H1 (cell line): Measurements from ENCODE around the gene GPC6.

ENCODE experiments used
- EZH2 ChIP-seq: fragments of 200-600 bp; sonication (generic); IDR thresholded peaks from 2 replicates; pipeline ENCODE4 v1.7.1; 2012; ENCODE audit warnings: low read depth, mild to moderate bottlenecking, moderate library complexity, low read length, inconsistent platforms; ENCODE audit not compliant: severe bottlenecking
- JUN ChIP-seq: IDR thresholded peaks from 2 replicates; pipeline ENCODE4 v1.6.1; 2011; ENCODE audit warnings: low read depth, mild to moderate bottlenecking, improper control_type of control experiment, low read length
- JUND ChIP-seq: IDR thresholded peaks from 2 replicates; pipeline ENCODE4 v1.6.1; 2011; ENCODE audit warnings: mild to moderate bottlenecking, improper control_type of control experiment, low read length
- POLR2A ChIP-seq, 2 experiments: IDR thresholded peaks; 1 replicate in 1 of 2; 2 replicates in 1 of 2; pipeline ENCODE4 v1.6.1; 2011; ENCODE audit warnings: low read depth in 2 of 2, low read length in 2 of 2, mild to moderate bottlenecking in 2 of 2; ENCODE audit errors: control extremely low read depth in 1 of 2
- RNF2 ChIP-seq: fragments of 200-900, 300-1000 bp; sonication (generic); IDR thresholded peaks from 2 replicates; pipeline ENCODE4 v1.7.1; 2016; ENCODE audit warnings: borderline replicate concordance, low read depth, mild to moderate bottlenecking, antibody characterized with exemption, low read length; ENCODE audit not compliant: poor library complexity, severe bottlenecking; ENCODE audit errors: missing control alignments
- SP1 ChIP-seq: IDR thresholded peaks from 2 replicates; pipeline ENCODE4 v1.6.1; 2011; ENCODE audit warnings: low read depth, low read length
- TF ChIP-seq, protein P1 (sequence below), 3 experiments: IDR thresholded peaks; 1 replicate in 2 of 3; 2 replicates in 1 of 3; pipeline versions ENCODE4 v1.5.1 to v1.6.1; 2011; ENCODE audit warnings: low read length in 3 of 3, mild to moderate bottlenecking in 3 of 3, inconsistent platforms in 2 of 3, low read depth in 1 of 3, moderate library complexity in 1 of 3; ENCODE audit not compliant: insufficient read depth in 1 of 3; ENCODE audit errors: control extremely low read depth in 1 of 3

DNA sequence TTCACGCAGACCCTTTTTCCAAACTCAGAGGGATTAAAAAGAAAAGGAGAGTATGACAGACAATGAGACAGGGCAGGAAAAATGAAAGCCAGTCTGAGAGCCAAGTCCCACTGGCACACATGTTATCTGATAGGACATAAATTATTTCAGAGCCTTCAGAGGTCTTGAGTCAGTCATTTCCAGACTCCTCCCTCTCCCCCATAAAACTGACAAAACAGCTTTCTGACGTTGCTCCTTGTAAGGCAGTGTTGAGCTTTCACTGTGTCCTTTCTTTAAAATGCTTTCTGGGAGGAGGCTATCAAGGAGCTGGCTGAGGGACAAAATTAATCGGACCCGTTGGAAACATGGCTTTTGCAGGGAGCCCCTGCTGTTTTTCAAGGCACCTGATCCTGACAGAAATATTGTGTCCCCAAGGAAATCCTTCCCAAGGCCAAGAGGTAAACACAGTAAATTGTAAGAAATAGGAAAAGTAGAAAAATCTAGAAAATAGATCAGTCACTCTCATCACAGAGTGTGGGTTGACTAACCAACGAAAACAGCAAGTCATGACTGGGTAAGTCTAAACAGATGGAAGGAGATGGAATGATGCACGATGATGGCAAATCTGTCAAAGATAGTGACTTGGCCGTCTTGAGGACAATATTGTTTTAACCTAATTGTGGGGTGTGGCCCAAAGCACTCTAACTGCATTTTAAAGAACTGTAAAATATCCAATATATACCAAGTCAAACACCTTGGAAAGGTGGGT is 1163.2 kb downstream of the GPC6 start:
- TF ChIP-seq, protein P1, sequence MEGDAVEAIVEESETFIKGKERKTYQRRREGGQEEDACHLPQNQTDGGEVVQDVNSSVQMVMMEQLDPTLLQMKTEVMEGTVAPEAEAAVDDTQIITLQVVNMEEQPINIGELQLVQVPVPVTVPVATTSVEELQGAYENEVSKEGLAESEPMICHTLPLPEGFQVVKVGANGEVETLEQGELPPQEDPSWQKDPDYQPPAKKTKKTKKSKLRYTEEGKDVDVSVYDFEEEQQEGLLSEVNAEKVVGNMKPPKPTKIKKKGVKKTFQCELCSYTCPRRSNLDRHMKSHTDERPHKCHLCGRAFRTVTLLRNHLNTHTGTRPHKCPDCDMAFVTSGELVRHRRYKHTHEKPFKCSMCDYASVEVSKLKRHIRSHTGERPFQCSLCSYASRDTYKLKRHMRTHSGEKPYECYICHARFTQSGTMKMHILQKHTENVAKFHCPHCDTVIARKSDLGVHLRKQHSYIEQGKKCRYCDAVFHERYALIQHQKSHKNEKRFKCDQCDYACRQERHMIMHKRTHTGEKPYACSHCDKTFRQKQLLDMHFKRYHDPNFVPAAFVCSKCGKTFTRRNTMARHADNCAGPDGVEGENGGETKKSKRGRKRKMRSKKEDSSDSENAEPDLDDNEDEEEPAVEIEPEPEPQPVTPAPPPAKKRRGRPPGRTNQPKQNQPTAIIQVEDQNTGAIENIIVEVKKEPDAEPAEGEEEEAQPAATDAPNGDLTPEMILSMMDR (IDR thresholded peaks at IDR 0.05; ENCODE audit: control extremely low read depth in 1 of 3, insufficient read depth in 1 of 3, low read depth in 1 of 3, low read length in 3 of 3) = no peak
- TF ChIP-seq JUN = no peak
- TF ChIP-seq JUND = no peak
- no peak for TF ChIP-seq EZH2
- TF ChIP-seq POLR2A (IDR thresholded peaks at IDR 0.05; ENCODE audit: control extremely low read depth in 1 of 2, low read depth in 2 of 2, low read length in 2 of 2) = no peak
- TF ChIP-seq RNF2 = no peak
- TF ChIP-seq SP1 = no peak
